Measurements from ENCODE around the gene DNAJC22.
"Not testable (repeated sequence)": the region's sequence is repeated elsewhere in the genome, so short reads cannot be mapped to it uniquely, and the experiment has no call there.

DNAJC22 gene

DNA sequence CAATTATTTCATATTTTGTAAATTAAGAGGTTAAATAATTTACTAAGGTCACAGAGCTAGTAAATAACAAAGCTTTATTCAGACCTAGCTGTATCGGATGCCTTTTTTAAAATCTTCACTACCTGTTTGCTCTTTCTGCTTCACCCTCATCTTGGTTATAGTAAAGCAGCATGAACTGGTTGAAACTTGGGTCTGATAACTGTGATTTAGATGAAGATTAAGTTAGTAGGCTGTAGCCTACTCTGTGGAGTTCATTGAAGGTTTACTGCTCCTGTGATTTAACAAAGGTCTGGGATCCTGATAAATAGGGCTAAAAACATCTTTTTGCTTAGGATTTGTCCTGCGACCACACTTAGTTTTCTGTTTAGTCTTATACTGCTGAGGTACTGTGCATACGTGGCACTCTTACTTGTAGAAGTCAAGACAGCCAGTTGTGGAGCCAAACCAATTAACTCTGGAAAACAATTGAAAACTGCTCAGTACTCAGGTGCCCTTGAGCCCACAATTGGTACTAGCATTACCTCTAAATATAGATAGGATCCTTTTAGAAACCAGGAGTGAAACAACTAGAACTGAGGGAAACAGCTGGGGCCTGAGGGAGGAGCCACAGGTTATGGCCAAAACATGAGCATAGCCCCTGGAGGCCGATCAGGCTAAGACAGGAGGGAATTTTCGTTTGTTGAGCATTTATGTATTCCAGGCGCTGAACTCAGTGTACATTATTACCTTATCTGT lies 22.9 kb downstream of the DNAJC22 start:
- Histone ChIP-seq H3K27me3 (ENCODE audit: control insufficient read depth, insufficient read depth, low read length) (peaks cover 12% of the 10 kb centered on the region), H3K9ac (ENCODE audit: low read depth, low read length) (peak overlapping the region; percentile 8), H3K4me1 (ENCODE audit: control insufficient read depth, insufficient read depth, low read length) (peaks cover 6% of the 10 kb centered on the region), H3K9me3 (ENCODE audit: control insufficient read depth, insufficient read depth, low read length) (no peaks in the 10 kb centered on the region), H3K4me3 (ENCODE audit: low read depth, low read length) (no peak overlapping the region), H3K36me3 (ENCODE audit: control insufficient read depth, insufficient read depth, low read length) (no peaks in the 10 kb centered on the region)

- H3K4me3 ChIP-seq (ENCODE audit: low read depth, low read length) = no peak overlapping the region
- no peak overlapping the region for H3K9ac ChIP-seq (ENCODE audit: low read depth, low read length)
- H3K27me3 ChIP-seq (ENCODE audit: control insufficient read depth, insufficient read depth, low read length) = peaks cover 3% of the 10 kb centered on the region
- no peaks in the 10 kb centered on the region for H3K36me3 ChIP-seq (ENCODE audit: control insufficient read depth, insufficient read depth, low read length)
- H3K4me1 ChIP-seq (ENCODE audit: control insufficient read depth, insufficient read depth, low read length) = peaks cover 6% of the 10 kb centered on the region
- no peaks in the 10 kb centered on the region for H3K9me3 ChIP-seq (ENCODE audit: control insufficient read depth, insufficient read depth, low read length)
Measured at GRCh38 chr12:49370539-49370938, 23.9 kb downstream of the DNAJC22 start.

DNA sequence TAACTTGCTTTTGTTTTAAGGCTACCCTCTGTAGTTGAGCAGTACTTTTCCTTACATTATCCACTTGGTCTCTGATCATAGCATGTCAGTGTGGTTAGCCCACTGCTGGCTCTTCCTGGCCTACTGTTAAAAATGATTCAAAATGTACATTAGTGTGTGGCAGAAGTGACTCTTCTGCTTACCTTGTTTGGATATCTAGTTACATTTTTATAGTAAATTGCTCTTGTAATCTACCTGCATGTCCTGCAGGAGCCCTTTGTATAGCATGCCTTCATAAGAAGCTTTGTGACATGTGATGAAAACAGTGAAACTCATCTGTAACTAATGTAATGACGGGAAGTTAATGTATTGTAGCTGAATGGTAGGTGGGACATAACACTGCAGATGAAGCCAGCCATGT lies 28.7 kb downstream of the DNAJC22 start:
- Histone ChIP-seq H3K9ac (ENCODE audit: low read depth, low read length) (no peak overlapping the region), H3K36me3 (ENCODE audit: control insufficient read depth, insufficient read depth, low read length) (no peaks in the 10 kb centered on the region), H3K9me3 (ENCODE audit: control insufficient read depth, insufficient read depth, low read length) (no peaks in the 10 kb centered on the region), H3K27me3 (ENCODE audit: control insufficient read depth, insufficient read depth, low read length) (no peaks in the 10 kb centered on the region), H3K4me3 (ENCODE audit: low read depth, low read length) (no peak overlapping the region), H3K4me1 (ENCODE audit: control insufficient read depth, insufficient read depth, low read length) (no peaks in the 10 kb centered on the region)

DNA sequence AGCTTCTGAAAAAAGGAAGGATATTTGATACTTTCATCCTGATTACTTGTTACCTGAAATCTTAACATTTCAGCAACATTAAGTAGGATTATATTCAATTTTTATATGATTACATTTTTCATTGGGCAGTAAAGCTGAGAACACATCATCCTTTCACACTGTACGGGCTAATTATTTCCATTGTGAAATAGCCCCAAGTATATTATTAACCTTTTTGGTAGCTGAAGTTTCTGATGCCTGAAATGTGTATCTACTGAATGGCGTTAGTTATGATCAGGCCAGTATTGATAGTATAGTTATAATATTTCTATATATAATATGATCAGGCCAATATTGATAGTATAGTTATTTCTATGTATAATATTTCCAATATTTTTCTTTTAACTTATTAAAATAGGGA lies 30.7 kb downstream of the DNAJC22 start:
- H3K36me3 ChIP-seq (ENCODE audit: control insufficient read depth, insufficient read depth, low read length) = no peaks in the 10 kb centered on the region
- H3K9ac ChIP-seq (ENCODE audit: low read depth, low read length) = no peak overlapping the region
- no peaks in the 10 kb centered on the region for H3K4me1 ChIP-seq (ENCODE audit: control insufficient read depth, insufficient read depth, low read length)
- no peak overlapping the region for H3K4me3 ChIP-seq (ENCODE audit: low read depth, low read length)
- H3K27me3 ChIP-seq (ENCODE audit: control insufficient read depth, insufficient read depth, low read length) = no peaks in the 10 kb centered on the region
- H3K9me3 ChIP-seq (ENCODE audit: control insufficient read depth, insufficient read depth, low read length) = no peaks in the 10 kb centered on the region

DNA sequence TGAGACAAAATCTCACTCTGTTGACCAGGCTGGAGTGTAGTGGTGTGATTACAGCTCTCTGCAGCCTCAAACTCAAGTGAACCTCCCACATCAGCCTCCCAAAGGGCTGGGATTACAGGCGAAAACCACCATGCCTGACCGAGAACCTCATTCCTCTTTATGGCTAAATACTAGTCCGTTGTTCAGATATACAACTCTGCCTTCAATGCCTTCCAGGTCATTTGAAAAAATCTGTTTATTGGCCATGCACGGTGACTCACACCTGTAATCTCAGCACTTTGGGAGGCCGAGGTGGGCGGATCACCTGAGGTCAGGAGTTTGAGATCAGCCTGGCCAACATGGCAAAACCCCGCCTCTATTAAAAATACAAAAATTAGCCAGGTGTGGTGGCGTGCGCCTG lies 33.5 kb downstream of the DNAJC22 start:
- not testable (repeated sequence) for H3K9me3 ChIP-seq (ENCODE audit: control insufficient read depth, insufficient read depth, low read length); H3K4me3 ChIP-seq (ENCODE audit: low read depth, low read length); H3K9ac ChIP-seq (ENCODE audit: low read depth, low read length); H3K36me3 ChIP-seq (ENCODE audit: control insufficient read depth, insufficient read depth, low read length); H3K4me1 ChIP-seq (ENCODE audit: control insufficient read depth, insufficient read depth, low read length); H3K27me3 ChIP-seq (ENCODE audit: control insufficient read depth, insufficient read depth, low read length)

DNA sequence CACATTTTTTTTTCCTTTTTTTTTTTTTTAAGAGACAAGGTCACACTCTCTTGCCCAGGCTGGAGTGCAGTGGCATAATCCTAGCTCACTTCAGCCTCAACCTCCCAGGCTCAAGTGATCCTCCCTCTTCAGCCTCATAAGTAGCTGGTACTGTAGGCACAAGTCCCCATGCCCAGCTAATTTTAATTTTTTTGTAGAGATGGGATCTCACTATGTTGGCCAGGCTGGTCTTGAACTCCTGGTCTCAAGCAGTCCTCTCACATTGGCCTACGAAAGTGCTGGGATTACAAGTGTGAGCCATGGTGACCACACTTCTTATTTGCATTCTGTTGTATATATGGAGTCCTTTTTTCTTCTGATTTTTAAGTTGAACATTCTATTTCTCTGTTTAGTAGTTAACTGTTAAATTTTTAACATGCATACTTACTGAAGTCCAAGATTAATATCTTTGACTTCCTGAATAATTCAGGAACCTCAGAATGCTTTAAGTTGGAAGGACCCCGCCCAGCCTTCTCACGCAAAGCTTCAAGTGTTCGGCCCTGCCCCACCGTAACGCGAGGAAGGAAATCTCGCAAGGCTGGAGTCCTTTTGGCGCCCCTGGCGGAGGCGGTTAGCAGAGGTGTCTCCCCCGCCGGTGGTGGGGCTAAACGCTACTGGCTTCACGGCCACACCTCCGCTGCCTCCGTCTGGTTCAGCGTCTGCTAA lies 42.1 kb downstream of the DNAJC22 start:
- Histone ChIP-seq H3K9ac (ENCODE audit: low read depth, low read length) (no peak overlapping the region), H3K36me3 (ENCODE audit: control insufficient read depth, insufficient read depth, low read length) (no peaks in the 10 kb centered on the region), H3K27me3 (ENCODE audit: control insufficient read depth, insufficient read depth, low read length) (no peaks in the 10 kb centered on the region), H3K4me1 (ENCODE audit: control insufficient read depth, insufficient read depth, low read length) (peaks cover 6% of the 10 kb centered on the region), H3K9me3 (ENCODE audit: control insufficient read depth, insufficient read depth, low read length) (no peaks in the 10 kb centered on the region), H3K4me3 (ENCODE audit: low read depth, low read length) (peak overlapping the region; percentile 24)

DNA sequence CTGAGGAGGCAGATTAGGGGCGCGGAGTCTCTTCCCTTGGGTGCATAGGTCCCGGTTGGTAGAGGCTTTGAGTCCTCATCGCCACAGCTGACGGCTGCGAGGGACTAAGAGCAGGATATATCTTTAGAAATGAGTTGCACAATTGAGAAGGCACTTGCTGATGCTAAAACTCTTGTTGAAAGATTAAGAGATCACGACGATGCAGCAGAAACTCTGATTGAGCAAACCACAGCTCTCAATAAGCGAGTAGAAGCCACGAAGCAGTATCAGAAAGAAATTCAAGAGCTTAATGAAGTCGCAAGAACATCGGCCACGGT lies 42.7 kb downstream of the DNAJC22 start:
- Histone ChIP-seq H3K9ac (ENCODE audit: low read depth, low read length) (no peak overlapping the region), H3K36me3 (ENCODE audit: control insufficient read depth, insufficient read depth, low read length) (no peaks in the 10 kb centered on the region), H3K9me3 (ENCODE audit: control insufficient read depth, insufficient read depth, low read length) (no peaks in the 10 kb centered on the region), H3K4me1 (ENCODE audit: control insufficient read depth, insufficient read depth, low read length) (peaks cover 6% of the 10 kb centered on the region), H3K27me3 (ENCODE audit: control insufficient read depth, insufficient read depth, low read length) (no peaks in the 10 kb centered on the region), H3K4me3 (ENCODE audit: low read depth, low read length) (peak overlapping the region; percentile 24)

DNA sequence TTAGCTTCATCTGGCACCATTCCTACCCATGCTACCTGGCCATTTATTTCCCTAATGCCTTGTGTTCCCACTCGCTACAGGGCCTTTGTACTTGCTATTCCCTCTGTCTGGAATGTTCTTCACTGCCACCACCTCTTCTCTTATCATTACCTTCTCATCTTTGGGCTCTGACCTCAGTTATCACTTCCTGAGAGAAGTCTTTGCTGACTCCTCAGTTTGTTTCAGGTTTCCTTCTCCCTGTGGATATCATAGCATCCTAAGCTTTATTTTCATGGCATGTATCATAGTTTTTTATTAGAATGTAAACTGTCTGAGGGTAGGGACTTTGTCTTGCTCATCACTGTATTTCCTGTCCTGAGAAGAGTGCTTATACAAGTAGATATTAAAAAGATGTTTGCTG lies 50.3 kb downstream of the DNAJC22 start:
- Histone ChIP-seq H3K36me3 (ENCODE audit: control insufficient read depth, insufficient read depth, low read length) (no peaks in the 10 kb centered on the region), H3K4me3 (ENCODE audit: low read depth, low read length) (no peak overlapping the region), H3K4me1 (ENCODE audit: control insufficient read depth, insufficient read depth, low read length) (peaks cover 4% of the 10 kb centered on the region), H3K9ac (ENCODE audit: low read depth, low read length) (no peak overlapping the region), H3K27me3 (ENCODE audit: control insufficient read depth, insufficient read depth, low read length) (no peaks in the 10 kb centered on the region), H3K9me3 (ENCODE audit: control insufficient read depth, insufficient read depth, low read length) (no peaks in the 10 kb centered on the region)

DNA sequence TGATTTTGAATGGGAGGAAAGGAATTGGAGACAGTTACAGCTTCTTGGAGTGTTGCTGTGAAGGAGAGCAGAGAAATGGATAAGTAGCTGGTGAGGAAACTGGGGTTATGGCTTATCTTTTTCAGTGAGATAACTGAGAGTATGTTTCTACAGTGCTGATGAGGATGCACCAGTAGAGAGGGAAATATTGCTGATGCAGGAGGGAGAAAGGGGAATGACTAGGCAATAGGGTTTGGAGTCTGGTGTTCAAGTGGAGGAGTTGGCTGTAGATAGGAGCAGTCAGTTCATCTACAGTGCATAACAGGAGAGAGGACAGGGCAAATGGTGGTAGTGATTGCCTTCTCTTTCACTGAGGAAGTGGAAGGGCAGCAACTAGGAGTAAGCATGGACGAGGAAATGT lies 53.6 kb downstream of the DNAJC22 start:
- Histone ChIP-seq H3K36me3 (ENCODE audit: control insufficient read depth, insufficient read depth, low read length) (no peaks in the 10 kb centered on the region), H3K4me1 (ENCODE audit: control insufficient read depth, insufficient read depth, low read length) (peaks cover 4% of the 10 kb centered on the region), H3K9me3 (ENCODE audit: control insufficient read depth, insufficient read depth, low read length) (no peaks in the 10 kb centered on the region), H3K9ac (ENCODE audit: low read depth, low read length) (no peak overlapping the region), H3K4me3 (ENCODE audit: low read depth, low read length) (no peak overlapping the region), H3K27me3 (ENCODE audit: control insufficient read depth, insufficient read depth, low read length) (no peaks in the 10 kb centered on the region)

All from iPS-15b (cell line).